NCI-H345 (cell line): ENCODE measurements around the gene HNRNPA2B1.

Experiments used
- DNase-seq: peaks from one replicate; lab custom pipeline; 2025; lab: John Stamatoyannopoulos, UW

Gene HNRNPA2B1

GRCh38 chr7:26145238-26145637, 55.3 kb downstream of the HNRNPA2B1 start:
- DNase-seq = no peak

- no peak for DNase-seq
Observed at GRCh38 chr7:26144184-26145080, 56.1 kb downstream of the HNRNPA2B1 start.

DNA sequence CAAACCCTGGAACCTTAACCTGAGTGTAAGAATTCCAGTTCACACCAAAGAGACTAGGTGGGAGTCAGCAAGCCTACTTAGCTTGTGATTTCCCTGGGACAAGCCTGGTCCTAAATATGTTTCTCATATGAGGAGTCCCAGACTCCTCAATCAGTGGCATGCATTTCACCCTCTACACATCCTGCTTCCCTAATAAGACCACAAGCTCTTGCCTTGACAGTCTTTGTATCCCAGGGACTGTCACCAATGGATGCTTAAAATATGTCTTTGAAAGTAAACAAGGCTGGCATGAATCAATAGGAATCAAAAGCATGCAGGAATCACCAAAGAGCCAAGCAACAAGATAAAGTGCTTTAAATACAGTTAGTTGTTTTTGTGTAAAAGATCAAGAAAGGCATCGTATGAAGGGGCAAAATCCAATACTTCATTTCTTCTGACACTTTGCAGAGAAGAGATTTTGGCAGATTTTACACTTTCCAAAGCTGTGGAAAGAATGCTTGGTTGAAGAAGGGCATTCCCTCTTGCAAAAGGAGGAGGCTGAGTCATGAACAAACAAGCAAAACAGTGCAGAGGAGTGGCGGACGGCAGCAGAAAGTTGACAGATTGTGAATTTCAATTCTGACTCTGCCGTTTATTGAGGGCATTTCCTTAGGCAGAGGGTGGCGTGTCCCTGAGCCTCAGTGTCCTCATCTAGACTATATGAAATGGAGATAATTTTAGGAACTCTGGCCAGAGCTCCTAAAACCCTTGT, 57.1 kb downstream of the HNRNPA2B1 start:
- no peak for DNase-seq

DNA sequence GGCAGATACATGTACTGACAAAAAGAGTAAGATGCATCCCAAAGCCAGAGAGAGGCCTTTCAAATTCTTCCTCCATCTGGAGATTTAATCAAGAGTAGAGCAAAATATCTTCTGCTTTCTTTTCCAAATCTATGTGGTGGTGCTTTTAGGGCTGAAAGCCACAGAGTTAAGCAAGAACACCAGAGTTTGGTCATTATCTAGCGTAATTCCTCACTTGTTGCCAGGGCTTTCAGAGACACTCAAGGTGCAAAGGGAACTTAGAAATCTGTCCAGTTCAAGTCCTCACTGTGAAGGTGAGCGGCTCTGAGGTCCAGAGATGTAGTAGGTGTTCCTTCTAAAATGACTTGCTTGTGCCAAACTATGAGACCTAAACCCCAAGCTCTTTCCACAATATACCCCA, 59.5 kb downstream of the HNRNPA2B1 start:
- DNase-seq = no peak

GRCh38 chr7:26140380-26140779, 60.2 kb downstream of the HNRNPA2B1 start:
- no peak for DNase-seq
